TTC549 (cell line): ENCODE measurements around the gene PRICKLE1.
"Not testable (repeated sequence)": the region's sequence is repeated elsewhere in the genome, so short reads cannot be mapped to it uniquely, and the experiment has no call there.

Experiments
- FAIRE-seq: peaks from 2 replicates; lab custom pipeline; 2012; peaks lifted over from hg19 to GRCh38; lab: Jason Lieb, UNC

The PRICKLE1 gene

GRCh38 chr12:42556917-42557316 is 32.6 kb downstream of the PRICKLE1 start:
- FAIRE-seq, result no peak

GRCh38 chr12:42552822-42553221 is 36.7 kb downstream of the PRICKLE1 start:
- FAIRE-seq, result no peak

- FAIRE-seq, result no peak
Observed at GRCh38 chr12:42550800-42551199, 38.7 kb downstream of the PRICKLE1 start.

- FAIRE-seq, result no peak
Observed at GRCh38 chr12:42546709-42547108, 42.8 kb downstream of the PRICKLE1 start.

GRCh38 chr12:42541965-42542364 is 47.6 kb downstream of the PRICKLE1 start:
- FAIRE-seq, result no peak

- not testable (repeated sequence) for FAIRE-seq
Observed at GRCh38 chr12:42541308-42541707, 48.2 kb downstream of the PRICKLE1 start.

GRCh38 chr12:42539696-42540095 is 49.9 kb downstream of the PRICKLE1 start:
- no peak for FAIRE-seq

- no peak for FAIRE-seq
Observed at GRCh38 chr12:42538203-42538602, 51.3 kb downstream of the PRICKLE1 start.

- FAIRE-seq, result no peak
Observed at GRCh38 chr12:42534184-42534838, 55.2 kb downstream of the PRICKLE1 start.

GRCh38 chr12:42530284-42530683 is 59.3 kb downstream of the PRICKLE1 start:
- FAIRE-seq, result no peak

GRCh38 chr12:42525444-42525843 is 64.1 kb downstream of the PRICKLE1 start:
- FAIRE-seq, result no peak

GRCh38 chr12:42524716-42525115 is 64.8 kb downstream of the PRICKLE1 start:
- no peak for FAIRE-seq

GRCh38 chr12:42516573-42516972 is 73.0 kb downstream of the PRICKLE1 start:
- no peak for FAIRE-seq

- FAIRE-seq, result no peak
Observed at GRCh38 chr12:42511656-42512055, 77.9 kb downstream of the PRICKLE1 start.

GRCh38 chr12:42510823-42511222 is 78.7 kb downstream of the PRICKLE1 start:
- FAIRE-seq, result no peak

- FAIRE-seq, result no peak
Observed at GRCh38 chr12:42508913-42509460, 80.6 kb downstream of the PRICKLE1 start.

- no peak for FAIRE-seq
Observed at GRCh38 chr12:42507565-42507964, 82.0 kb downstream of the PRICKLE1 start.

- no peak for FAIRE-seq
Observed at GRCh38 chr12:42507081-42507480, 82.5 kb downstream of the PRICKLE1 start.

- FAIRE-seq, result no peak
Observed at GRCh38 chr12:42504049-42504448, 85.5 kb downstream of the PRICKLE1 start.

- FAIRE-seq, result no peak
Observed at GRCh38 chr12:42502682-42503081, 86.9 kb downstream of the PRICKLE1 start.

- FAIRE-seq, result no peak
Observed at GRCh38 chr12:42498549-42499247, 90.8 kb downstream of the PRICKLE1 start.

- FAIRE-seq, result no peak
Observed at GRCh38 chr12:42496886-42497285, 92.7 kb downstream of the PRICKLE1 start.

GRCh38 chr12:42495244-42495643 is 94.3 kb downstream of the PRICKLE1 start:
- no peak for FAIRE-seq

- FAIRE-seq, result no peak
Observed at GRCh38 chr12:42492267-42492666, 97.3 kb downstream of the PRICKLE1 start.
